Measurements from ENCODE around the gene CBLN3. TPM values are rescaled to one million over a fixed set of nuclear protein-coding genes. Genes with fewer than 3 reads are reported as not detected.

CBLN3 gene
- total RNA-seq, 1 experiment from 2014 or later = 2.0 TPM

DNA sequence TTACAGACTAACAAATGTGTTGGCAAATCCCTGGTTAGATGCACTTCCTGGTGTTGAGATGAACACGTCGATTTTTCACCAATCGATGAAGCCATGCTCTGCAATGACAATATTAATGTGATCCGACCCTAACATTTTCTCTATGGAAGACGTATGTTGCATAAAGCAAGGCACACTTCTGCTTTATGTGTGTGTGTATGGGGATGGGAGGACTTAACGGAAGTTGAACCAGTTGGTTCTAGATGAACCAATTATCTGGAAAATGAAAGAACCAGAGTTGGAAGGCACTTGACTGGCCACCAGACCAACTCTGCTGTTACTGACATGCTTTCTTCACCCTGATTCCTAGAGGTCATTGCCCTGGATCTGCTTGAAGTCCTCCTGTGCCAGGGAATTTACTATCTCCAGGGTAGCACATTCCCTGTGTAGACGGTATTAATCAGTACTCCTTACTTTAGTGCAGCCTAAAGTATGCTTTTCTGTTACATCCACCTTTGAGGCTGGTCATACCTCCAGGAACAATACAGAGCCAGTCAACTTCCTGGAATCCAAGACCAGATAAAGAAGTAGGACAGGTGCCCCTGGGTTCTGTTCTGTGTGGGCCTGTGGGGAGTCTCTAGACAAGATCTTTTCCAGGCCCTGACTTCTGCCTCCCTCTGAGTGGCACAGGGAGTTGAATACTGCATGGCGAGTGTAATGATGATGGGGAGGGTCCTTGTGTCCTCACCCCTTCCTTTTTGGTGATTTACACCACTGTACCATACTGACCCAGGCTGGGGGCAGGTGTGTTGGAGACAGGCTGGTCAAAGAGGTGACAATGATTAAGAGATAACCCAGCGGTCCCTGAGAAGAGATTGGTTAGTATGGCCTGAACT is 9.0 kb upstream of the CBLN3 start:
- Histone ChIP-seq H2AFZ (ENCODE audit: low read depth, low read length, poor library complexity, severe bottlenecking) (no peak overlapping the region), H3K9me2 (ENCODE audit: insufficient read depth) (no peaks in the 10 kb centered on the region), H3K27me3 (ENCODE audit: insufficient read depth, low read length) (no peaks in the 10 kb centered on the region), H3K9ac (ENCODE audit: low read length) (no peak overlapping the region), H3K36me3 (ENCODE audit: control insufficient read depth in 1 of 2, insufficient read depth in 2 of 2, low read length in 2 of 2) (peaks cover 19 to 32% of the 10 kb centered on the region in 2 experiments; a peak in 3 of 4 replicates), H3K4me3 (replicated peaks in 1 of 2; ENCODE audit: low read depth in 1 of 2, low read length in 2 of 2) (no peak overlapping the region), H3K27ac (ENCODE audit: low read depth, low read length) (no peak overlapping the region), H3K4me2 (ENCODE audit: low read length) (no peak overlapping the region), H4K20me1 (ENCODE audit: insufficient read depth) (no peaks in the 10 kb centered on the region), H3K79me2 (ENCODE audit: insufficient read depth, low read length) (peaks cover 23% of the 10 kb centered on the region), H3K9me3 (ENCODE audit: control insufficient read depth in 1 of 2, insufficient read depth in 1 of 2, low read depth in 1 of 2, low read length in 2 of 2) (no peaks in the 10 kb centered on the region), H3K4me1 (ENCODE audit: control insufficient read depth in 1 of 2, insufficient read depth in 2 of 2, low read length in 2 of 2) (peaks cover 5 to 14% of the 10 kb centered on the region in 2 experiments; a peak in 3 of 4 replicates)
- DNase-seq (ENCODE audit: low read depth, low spot score) = no peak
- ChIA-PET POLR2A (no interaction called here), CTCF (interaction anchor here (2.3 to 4.6 kb wide), 2 partner anchors 72 to 106 kb away, joined by 10 to 82 read pairs; no protein-coding TSS in a partner anchor), RAD21 (ENCODE audit: low non-redundant PET in 1 of 2, low total read pairs in 2 of 2, uncharacterized antibody in 2 of 2, unreplicated experiment in 2 of 2) (no interaction called here)
- no peak for TF ChIP-seq FOSL1 (IDR thresholded peaks at IDR 0.05; ENCODE audit: low read depth)
- 0 out of 2 replicates have a peak, but pooled peaks have one; percentile 25 for TF ChIP-seq SIN3A (IDR thresholded peaks at IDR 0.05; ENCODE audit: low read depth)
- BruUV-seq (replicated peaks) = no TSS peak
- intact Hi-C loops (cut with micrococcal nuclease) = loop anchor here (10.0 kb wide), 1 partner anchor 224 kb away; the partner anchor contains the start of genes CHMP4A and MDP1
- no peak for ATAC-seq

DNA sequence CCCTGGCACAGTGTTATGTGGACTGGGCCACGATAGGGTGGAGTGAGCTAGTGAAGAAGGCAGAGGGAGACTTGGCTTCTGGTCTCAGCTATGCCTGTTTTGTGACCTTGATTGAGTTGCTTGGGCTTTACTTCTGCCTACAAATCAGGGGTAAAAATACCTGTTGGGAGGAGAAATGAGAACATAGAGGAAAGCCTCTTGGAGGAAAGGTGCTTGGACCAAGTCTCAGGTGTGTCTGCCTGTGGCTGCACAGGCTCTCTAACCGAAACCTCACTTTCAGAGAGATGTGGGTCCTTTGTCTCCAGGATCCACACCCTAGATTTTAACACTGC is 8.2 kb upstream of the CBLN3 start:
- RAD21 ChIA-PET (ENCODE audit: low non-redundant PET in 1 of 2, low total read pairs in 2 of 2, uncharacterized antibody in 2 of 2, unreplicated experiment in 2 of 2) = no interaction called here
- no peaks in the 10 kb centered on the region for H3K9me3 ChIP-seq (ENCODE audit: control insufficient read depth in 1 of 2, insufficient read depth in 1 of 2, low read depth in 1 of 2, low read length in 2 of 2)
- no peaks in the 10 kb centered on the region for H4K20me1 ChIP-seq (ENCODE audit: insufficient read depth)
- no peak overlapping the region for H3K9ac ChIP-seq (ENCODE audit: low read length)
- no peak overlapping the region for H3K4me2 ChIP-seq (ENCODE audit: low read length)
- ATAC-seq = no peak
- intact Hi-C loops (cut with micrococcal nuclease) = loop anchor here (2.0 to 10.0 kb wide), 2 partner anchors 223 to 423 kb away; partner anchors contain the start of genes CHMP4A and MDP1
- no TSS peak for BruUV-seq (replicated peaks)
- H3K27ac ChIP-seq (ENCODE audit: low read depth, low read length) = no peak overlapping the region
- H2AFZ ChIP-seq (ENCODE audit: low read depth, low read length, poor library complexity, severe bottlenecking) = no peak overlapping the region
- H3K4me1 ChIP-seq (ENCODE audit: control insufficient read depth in 1 of 2, insufficient read depth in 2 of 2, low read length in 2 of 2) = peaks cover 5 to 14% of the 10 kb centered on the region in 2 experiments; a peak in 3 of 4 replicates
- no peaks in the 10 kb centered on the region for H3K27me3 ChIP-seq (ENCODE audit: insufficient read depth, low read length)
- no peaks in the 10 kb centered on the region for H3K9me2 ChIP-seq (ENCODE audit: insufficient read depth)
- POLR2A ChIA-PET = interaction anchor here (1.2 to 1.6 kb wide), 3 partner anchors 72 to 106 kb away, joined by 3 to 5 read pairs (median 3); no protein-coding TSS in a partner anchor
- no peak for DNase-seq (ENCODE audit: low read depth, low spot score)
- peaks cover 27 to 39% of the 10 kb centered on the region in 2 experiments; a peak in 3 of 4 replicates for H3K36me3 ChIP-seq (ENCODE audit: control insufficient read depth in 1 of 2, insufficient read depth in 2 of 2, low read length in 2 of 2)
- H3K4me3 ChIP-seq (replicated peaks in 1 of 2; ENCODE audit: low read depth in 1 of 2, low read length in 2 of 2) = no peak overlapping the region
- peaks cover 18% of the 10 kb centered on the region for H3K79me2 ChIP-seq (ENCODE audit: insufficient read depth, low read length)
- CTCF ChIA-PET = interaction anchor here (2.3 to 4.6 kb wide), 4 partner anchors 72 to 195 kb away, joined by 9 to 82 read pairs (median 14); partner anchors contain the start of gene TINF2
- TF ChIP-seq, protein P1, sequence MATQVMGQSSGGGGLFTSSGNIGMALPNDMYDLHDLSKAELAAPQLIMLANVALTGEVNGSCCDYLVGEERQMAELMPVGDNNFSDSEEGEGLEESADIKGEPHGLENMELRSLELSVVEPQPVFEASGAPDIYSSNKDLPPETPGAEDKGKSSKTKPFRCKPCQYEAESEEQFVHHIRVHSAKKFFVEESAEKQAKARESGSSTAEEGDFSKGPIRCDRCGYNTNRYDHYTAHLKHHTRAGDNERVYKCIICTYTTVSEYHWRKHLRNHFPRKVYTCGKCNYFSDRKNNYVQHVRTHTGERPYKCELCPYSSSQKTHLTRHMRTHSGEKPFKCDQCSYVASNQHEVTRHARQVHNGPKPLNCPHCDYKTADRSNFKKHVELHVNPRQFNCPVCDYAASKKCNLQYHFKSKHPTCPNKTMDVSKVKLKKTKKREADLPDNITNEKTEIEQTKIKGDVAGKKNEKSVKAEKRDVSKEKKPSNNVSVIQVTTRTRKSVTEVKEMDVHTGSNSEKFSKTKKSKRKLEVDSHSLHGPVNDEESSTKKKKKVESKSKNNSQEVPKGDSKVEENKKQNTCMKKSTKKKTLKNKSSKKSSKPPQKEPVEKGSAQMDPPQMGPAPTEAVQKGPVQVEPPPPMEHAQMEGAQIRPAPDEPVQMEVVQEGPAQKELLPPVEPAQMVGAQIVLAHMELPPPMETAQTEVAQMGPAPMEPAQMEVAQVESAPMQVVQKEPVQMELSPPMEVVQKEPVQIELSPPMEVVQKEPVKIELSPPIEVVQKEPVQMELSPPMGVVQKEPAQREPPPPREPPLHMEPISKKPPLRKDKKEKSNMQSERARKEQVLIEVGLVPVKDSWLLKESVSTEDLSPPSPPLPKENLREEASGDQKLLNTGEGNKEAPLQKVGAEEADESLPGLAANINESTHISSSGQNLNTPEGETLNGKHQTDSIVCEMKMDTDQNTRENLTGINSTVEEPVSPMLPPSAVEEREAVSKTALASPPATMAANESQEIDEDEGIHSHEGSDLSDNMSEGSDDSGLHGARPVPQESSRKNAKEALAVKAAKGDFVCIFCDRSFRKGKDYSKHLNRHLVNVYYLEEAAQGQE (IDR thresholded peaks at IDR 0.05; ENCODE audit: low read depth) = no peak
- TF ChIP-seq TCF7L2 (IDR thresholded peaks at IDR 0.05; ENCODE audit: borderline replicate concordance, extremely low read depth, insufficient read depth, insufficient read length) = no peak
- TF ChIP-seq ZFX (IDR thresholded peaks at IDR 0.05) = no peak
- no peak for TF ChIP-seq EZH2 (IDR thresholded peaks at IDR 0.05)
- no peak for TF ChIP-seq ATF3 (IDR thresholded peaks at IDR 0.05)
- TF ChIP-seq JUND (IDR thresholded peaks at IDR 0.05) = no peak
- TF ChIP-seq ZNF274 (IDR thresholded peaks at IDR 0.05; ENCODE audit: low read depth, low read length) = no peak
- no peak for TF ChIP-seq FOSL1 (IDR thresholded peaks at IDR 0.05; ENCODE audit: low read depth)
- no peak for TF ChIP-seq CEBPB (IDR thresholded peaks at IDR 0.05; ENCODE audit: low read depth)
- no peak for TF ChIP-seq CBX3 (IDR thresholded peaks at IDR 0.05; ENCODE audit: low read depth)
- TF ChIP-seq ELF1 (IDR thresholded peaks at IDR 0.05; ENCODE audit: borderline replicate concordance, low read depth) = no peak
- no peak for TF ChIP-seq POLR2A (IDR thresholded peaks at IDR 0.05; ENCODE audit: borderline replicate concordance, extremely low read depth, insufficient read depth, insufficient read length)
